Stimulated activated memory B cell treated with anti-CD40 and anti-IgM and Interleukin-4, amounts not matched to agents 10 μg/mL and 1 μg/mL and 100 μg/mL, for 72 hours (primary cell): Measurements from ENCODE around the gene NFX1.

Experiments used
- ATAC-seq: fragments of 150-1000 bp; cut with Tn5 transposase; 2 replicates; pipeline ENCODE4 v1.10.0; 2021
- H3K27ac Mint-ChIP-seq: one replicate; pipeline ENCODE4 v1.8.0; 2022; ENCODE audit warnings: mild to moderate bottlenecking, mixed read lengths
- H3K27me3 Mint-ChIP-seq: one replicate; pipeline ENCODE4 v1.8.0; 2022; ENCODE audit warnings: mixed read lengths
- H3K36me3 Mint-ChIP-seq: one replicate; pipeline ENCODE4 v1.8.0; 2022; ENCODE audit warnings: mixed read lengths
- H3K4me1 Mint-ChIP-seq: one replicate; pipeline ENCODE4 v1.8.0; 2022; ENCODE audit warnings: mixed read lengths
- H3K4me3 Mint-ChIP-seq: one replicate; pipeline ENCODE4 v1.8.0; 2022; ENCODE audit warnings: mild to moderate bottlenecking, moderate library complexity, mixed read lengths
- H3K9me3 Mint-ChIP-seq: one replicate; pipeline ENCODE4 v1.8.0; 2022; ENCODE audit warnings: mixed read lengths

The NFX1 gene

GRCh38 chr9:33419708-33420303 lies 129.5 kb downstream of the NFX1 start:
- H3K27me3 Mint-ChIP-seq: peaks cover 37% of the 10 kb centered on the region
- H3K4me1 Mint-ChIP-seq: peaks cover 6% of the 10 kb centered on the region
- H3K4me3 Mint-ChIP-seq: no peak overlapping the region
- no peaks in the 10 kb centered on the region for H3K36me3 Mint-ChIP-seq
- no peak overlapping the region for H3K27ac Mint-ChIP-seq
- no peaks in the 10 kb centered on the region for H3K9me3 Mint-ChIP-seq
- no peak for ATAC-seq
